ENCODE data around the gene TSHR. TPM values are rescaled to one million over a fixed set of nuclear protein-coding genes. Genes with fewer than 3 reads are reported as not detected.

Gene TSHR
- total RNA-seq, 1 donor from 2014 or later = not detected

- Histone ChIP-seq H3K4me3 (ENCODE audit: low read depth, low read length) (no peak overlapping the region), H3K27me3 (ENCODE audit: control insufficient read depth, insufficient read depth, low read length) (no peaks in the 10 kb centered on the region), H3K36me3 (ENCODE audit: control insufficient read depth, insufficient read depth, low read length) (no peaks in the 10 kb centered on the region)
- DNase-seq (ENCODE audit: low read depth) = no peak
- no peak for TF ChIP-seq CTCF (IDR thresholded peaks at IDR 0.05; ENCODE audit: insufficient read depth, low read length, poor library complexity, severe bottlenecking)
These were observed 183.0 kb downstream of the TSHR start for GRCh38 chr14:81138429-81138828.

DNA sequence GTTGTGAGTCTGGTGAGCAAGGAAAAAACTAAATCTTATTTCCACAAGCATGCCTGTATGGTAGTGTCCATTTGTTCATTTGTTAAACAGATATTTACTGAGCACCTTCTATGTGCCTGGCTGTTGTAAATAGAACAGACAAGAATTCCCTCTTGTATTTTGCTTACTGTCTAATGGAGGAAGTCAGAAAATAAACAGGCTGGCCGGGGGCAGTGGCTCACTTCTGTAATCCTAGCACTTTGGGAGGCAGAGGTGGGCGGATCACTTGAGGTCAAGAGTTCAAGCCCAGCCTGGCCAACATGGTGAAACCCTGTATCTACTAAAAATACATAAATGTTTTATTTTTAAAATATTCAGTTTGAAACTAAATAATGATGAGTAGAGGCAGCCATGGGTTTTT lies 186.0 kb downstream of the TSHR start:
- TF ChIP-seq CTCF (IDR thresholded peaks at IDR 0.05; ENCODE audit: insufficient read depth, low read length, poor library complexity, severe bottlenecking) = no peak
- no peak for DNase-seq (ENCODE audit: low read depth)
- Histone ChIP-seq H3K36me3 (ENCODE audit: control insufficient read depth, insufficient read depth, low read length) (no peaks in the 10 kb centered on the region), H3K27me3 (ENCODE audit: control insufficient read depth, insufficient read depth, low read length) (no peaks in the 10 kb centered on the region), H3K4me3 (ENCODE audit: low read depth, low read length) (no peak overlapping the region)

DNA sequence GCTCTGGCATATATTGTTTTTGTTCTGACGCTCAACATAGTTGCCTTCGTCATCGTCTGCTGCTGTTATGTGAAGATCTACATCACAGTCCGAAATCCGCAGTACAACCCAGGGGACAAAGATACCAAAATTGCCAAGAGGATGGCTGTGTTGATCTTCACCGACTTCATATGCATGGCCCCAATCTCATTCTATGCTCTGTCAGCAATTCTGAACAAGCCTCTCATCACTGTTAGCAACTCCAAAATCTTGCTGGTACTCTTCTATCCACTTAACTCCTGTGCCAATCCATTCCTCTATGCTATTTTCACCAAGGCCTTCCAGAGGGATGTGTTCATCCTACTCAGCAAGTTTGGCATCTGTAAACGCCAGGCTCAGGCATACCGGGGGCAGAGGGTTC lies 188.4 kb downstream of the TSHR start:
- Histone ChIP-seq H3K36me3 (ENCODE audit: control insufficient read depth, insufficient read depth, low read length) (no peaks in the 10 kb centered on the region), H3K27me3 (ENCODE audit: control insufficient read depth, insufficient read depth, low read length) (no peaks in the 10 kb centered on the region), H3K4me3 (ENCODE audit: low read depth, low read length) (no peak overlapping the region)
- no peak for TF ChIP-seq CTCF (IDR thresholded peaks at IDR 0.05; ENCODE audit: insufficient read depth, low read length, poor library complexity, severe bottlenecking)
- no peak for DNase-seq (ENCODE audit: low read depth)

GRCh38 chr14:81144824-81145603 lies 189.6 kb downstream of the TSHR start:
- Histone ChIP-seq H3K36me3 (ENCODE audit: control insufficient read depth, insufficient read depth, low read length) (no peaks in the 10 kb centered on the region), H3K27me3 (ENCODE audit: control insufficient read depth, insufficient read depth, low read length) (no peaks in the 10 kb centered on the region), H3K4me3 (ENCODE audit: low read depth, low read length) (no peak overlapping the region)
- TF ChIP-seq CTCF (IDR thresholded peaks at IDR 0.05; ENCODE audit: insufficient read depth, low read length, poor library complexity, severe bottlenecking) = no peak
- no peak for DNase-seq (ENCODE audit: low read depth)

DNA sequence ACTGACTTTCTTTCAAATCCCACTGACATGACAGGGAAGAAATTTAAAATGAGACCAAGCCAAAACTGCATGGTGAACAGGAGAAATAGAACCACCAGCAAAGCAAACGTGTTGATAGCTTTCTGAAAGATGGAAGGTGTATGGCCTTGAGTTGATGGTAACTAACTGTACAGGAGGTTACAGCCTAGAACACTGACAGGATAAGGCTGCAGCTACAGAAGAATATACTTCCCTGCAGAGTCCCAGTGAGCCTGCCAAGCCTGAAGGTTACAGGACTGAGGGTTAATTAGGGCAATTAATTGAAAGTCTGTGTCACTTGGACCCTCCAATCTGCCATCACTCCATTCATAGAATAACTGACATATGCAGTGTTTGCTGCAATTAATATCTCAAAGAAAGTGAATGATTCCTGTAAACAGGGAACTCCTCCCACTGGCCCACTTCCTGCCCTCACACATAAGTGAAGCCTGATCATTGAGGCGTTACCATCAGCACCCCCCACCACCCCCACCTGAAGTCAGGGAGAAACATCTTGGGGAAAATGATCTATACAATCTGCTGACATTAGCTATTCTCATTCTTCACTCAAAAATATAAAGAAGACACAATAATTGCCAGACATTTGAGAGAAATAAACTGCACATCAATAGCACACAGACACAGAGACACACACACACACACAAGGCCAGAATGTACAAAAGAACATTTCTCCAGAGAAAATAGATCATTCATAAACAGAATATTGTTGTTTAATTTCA lies 191.9 kb downstream of the TSHR start:
- no peak for TF ChIP-seq CTCF (IDR thresholded peaks at IDR 0.05; ENCODE audit: insufficient read depth, low read length, poor library complexity, severe bottlenecking)
- no peak overlapping the region for H3K4me3 ChIP-seq (ENCODE audit: low read depth, low read length)
- DNase-seq (ENCODE audit: low read depth) = no peak
- H3K36me3 ChIP-seq (ENCODE audit: control insufficient read depth, insufficient read depth, low read length) = no peaks in the 10 kb centered on the region
- H3K27me3 ChIP-seq (ENCODE audit: control insufficient read depth, insufficient read depth, low read length) = no peaks in the 10 kb centered on the region
